Ovary (tissue), 3 donors: Measurements from ENCODE around the gene KCND2.

Experiments used
- CTCF ChIP-seq, 3 donors: fragments of 450-650 bp in 2 of 3; fragments of 200-600 bp in 1 of 3; IDR thresholded peaks; one replicate each; pipeline versions ENCODE4 v1.5.1 to v1.8.0; 2016 to 2022; ENCODE audit warnings: antibody characterized with exemption in 3 of 3, mild to moderate bottlenecking in 1 of 3
- POLR2A ChIP-seq: fragments of 450-650 bp; IDR thresholded peaks from one replicate; pipeline ENCODE4 v1.6.1; 2017; ENCODE audit warnings: antibody characterized with exemption, mild to moderate bottlenecking, moderate library complexity
- donor health status: DM: no; HTN: no; CAD: no.

- TF ChIP-seq CTCF (IDR thresholded peaks at IDR 0.05) (no peak), POLR2A (no peak)
Measured at GRCh38 chr7:120311028-120311788, 38.2 kb downstream of the KCND2 start.
